Effector CD8-positive, alpha-beta T cell (primary cell): ENCODE measurements around the gene ENTPD6.

Experiments used
- DNase-seq: peaks from one replicate; lab custom pipeline; 2025; lab: John Stamatoyannopoulos, UW

ENTPD6 gene

GRCh38 chr20:25187635-25188034 is 7.9 kb upstream of the ENTPD6 start:
- DNase-seq = no peak

- no peak for DNase-seq
Measured at GRCh38 chr20:25188218-25188617, 7.3 kb upstream of the ENTPD6 start.

- DNase-seq = no peak
Measured at GRCh38 chr20:25191051-25191450, 4.5 kb upstream of the ENTPD6 start.

- no peak for DNase-seq
Measured at GRCh38 chr20:25191689-25192088, 3.8 kb upstream of the ENTPD6 start.

GRCh38 chr20:25193843-25194242 is 1.7 kb upstream of the ENTPD6 start:
- DNase-seq = no peak

GRCh38 chr20:25194333-25194972 is 1.1 kb upstream of the ENTPD6 start:
- no peak for DNase-seq

GRCh38 chr20:25195962-25196785 is 662 bp downstream of the ENTPD6 start:
- no peak for DNase-seq

- no peak for DNase-seq
Measured at GRCh38 chr20:25196786-25197120, 1.2 kb downstream of the ENTPD6 start.

- no peak for DNase-seq
Measured at GRCh38 chr20:25197183-25197869, 1.8 kb downstream of the ENTPD6 start.

GRCh38 chr20:25197870-25198190 is 2.3 kb downstream of the ENTPD6 start:
- no peak for DNase-seq

- DNase-seq = no peak
Measured at GRCh38 chr20:25198663-25199383, 3.3 kb downstream of the ENTPD6 start.

- no peak for DNase-seq
Measured at GRCh38 chr20:25199473-25200260, 4.2 kb downstream of the ENTPD6 start.

GRCh38 chr20:25203089-25203488 is 7.6 kb downstream of the ENTPD6 start:
- DNase-seq = no peak

GRCh38 chr20:25203871-25204320 is 8.4 kb downstream of the ENTPD6 start:
- no peak for DNase-seq

- DNase-seq = no peak
Measured at GRCh38 chr20:25204550-25205276, 9.2 kb downstream of the ENTPD6 start.

GRCh38 chr20:25205277-25206062 is 10.0 kb downstream of the ENTPD6 start:
- DNase-seq = no peak

GRCh38 chr20:25206063-25206403 is 10.5 kb downstream of the ENTPD6 start:
- no peak for DNase-seq

- no peak for DNase-seq
Measured at GRCh38 chr20:25206548-25206947, 11.0 kb downstream of the ENTPD6 start.

GRCh38 chr20:25207149-25207959 is 11.8 kb downstream of the ENTPD6 start:
- no peak for DNase-seq
